SIG-M5 (cell line): Measurements from ENCODE around the gene ABR.

Experiments used
- DNase-seq: peaks from one replicate; lab custom pipeline; 2025; lab: John Stamatoyannopoulos, UW

Gene ABR

DNA sequence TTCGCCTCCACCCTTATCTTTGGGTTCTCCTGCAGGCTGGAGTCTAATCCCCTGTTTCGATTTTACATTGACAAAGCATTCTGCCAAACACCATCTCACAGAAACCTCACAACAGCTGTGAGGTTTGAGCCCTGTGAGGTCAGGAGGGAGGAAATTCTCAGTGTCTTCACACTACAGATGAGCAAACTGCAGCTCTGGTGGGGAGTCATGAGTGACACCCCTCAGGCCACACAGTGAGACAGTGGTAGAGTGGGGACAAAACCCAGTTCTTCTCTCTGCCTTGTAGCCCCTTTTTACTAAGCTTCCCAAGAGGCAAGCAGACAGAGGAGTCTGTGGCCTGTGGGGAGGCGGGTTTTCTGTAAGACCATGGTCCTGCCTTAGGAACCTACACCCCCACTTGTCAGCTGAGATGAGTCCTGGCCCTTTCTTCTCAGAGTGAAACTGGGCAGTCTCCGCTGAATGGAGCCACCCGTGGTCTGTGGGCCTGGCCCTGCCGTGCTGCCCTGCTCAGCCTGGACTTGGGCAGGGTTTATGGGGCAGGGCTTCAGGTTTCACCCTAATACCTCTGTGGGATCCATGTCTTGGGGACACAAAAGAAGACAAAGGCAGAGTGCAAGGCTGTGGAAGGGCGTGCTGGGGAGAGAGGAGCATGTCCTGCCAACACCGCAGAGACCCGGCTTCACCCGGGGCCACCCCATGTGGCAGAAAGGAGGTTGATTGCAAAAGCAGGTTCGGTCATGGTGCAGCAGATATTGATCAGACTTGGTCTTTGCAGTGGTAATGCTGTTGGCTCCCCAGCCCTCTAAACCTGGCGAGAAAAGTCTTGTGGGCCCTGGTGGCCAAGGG lies 59.0 kb downstream of the ABR start:
- DNase-seq: no peak

DNA sequence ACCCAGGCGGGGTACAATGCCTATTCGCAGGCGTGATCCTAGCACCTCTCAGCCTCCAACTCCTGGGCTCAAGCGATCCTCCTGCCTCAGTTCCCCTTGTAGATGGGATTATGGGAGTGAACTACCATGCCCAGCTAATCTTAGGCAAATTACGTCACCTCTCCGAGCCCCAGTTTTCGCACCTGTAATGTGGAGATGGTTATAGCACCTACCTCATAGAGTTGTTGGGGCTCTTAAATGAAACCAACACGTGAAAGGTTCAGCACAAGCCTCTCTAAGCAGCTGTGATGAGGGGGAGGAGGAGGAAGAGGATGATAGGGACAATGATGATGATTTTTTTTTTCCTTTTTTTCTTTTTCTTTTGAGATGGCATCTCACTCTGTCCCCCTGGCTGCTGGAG lies 59.9 kb downstream of the ABR start:
- no peak for DNase-seq

DNA sequence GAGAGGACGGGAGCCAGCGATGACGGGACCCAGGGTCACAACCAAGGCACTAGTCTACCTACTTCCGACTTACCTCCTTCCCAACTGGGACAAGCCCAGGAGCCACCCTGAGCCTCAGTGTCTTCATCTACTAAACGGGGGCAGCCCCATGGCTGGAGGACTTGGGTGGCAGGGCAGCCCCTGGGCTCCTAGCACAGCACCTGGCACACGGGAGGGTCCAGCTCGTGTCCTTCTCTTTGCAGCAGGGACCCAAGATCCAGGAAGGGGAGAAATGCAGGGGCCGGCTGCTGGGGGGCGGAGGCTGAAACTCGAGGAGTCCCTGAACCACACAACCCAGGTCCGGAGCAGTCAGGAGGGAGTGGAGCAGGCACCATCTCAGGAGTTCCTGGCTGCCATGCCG lies 63.2 kb downstream of the ABR start:
- DNase-seq: no peak

DNA sequence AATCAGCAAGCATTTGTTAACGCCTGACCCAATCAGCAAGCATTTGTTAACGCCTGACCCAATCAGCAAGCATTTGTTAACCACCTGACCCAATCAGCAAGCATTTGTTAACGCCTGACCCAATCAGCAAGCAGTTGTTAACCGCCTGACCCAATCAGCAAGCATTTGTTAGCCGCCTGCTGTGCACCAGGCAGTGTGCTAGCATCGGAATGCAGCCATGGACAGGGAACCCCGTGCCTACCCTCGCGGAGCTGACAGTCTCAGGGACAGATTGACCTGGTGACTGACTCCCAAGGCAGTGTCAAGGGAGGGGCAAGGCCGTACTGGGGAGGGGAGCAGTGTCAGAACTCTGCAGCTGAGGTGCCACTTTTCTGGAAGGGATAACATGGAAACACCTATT lies 66.9 kb downstream of the ABR start:
- DNase-seq: no peak

DNA sequence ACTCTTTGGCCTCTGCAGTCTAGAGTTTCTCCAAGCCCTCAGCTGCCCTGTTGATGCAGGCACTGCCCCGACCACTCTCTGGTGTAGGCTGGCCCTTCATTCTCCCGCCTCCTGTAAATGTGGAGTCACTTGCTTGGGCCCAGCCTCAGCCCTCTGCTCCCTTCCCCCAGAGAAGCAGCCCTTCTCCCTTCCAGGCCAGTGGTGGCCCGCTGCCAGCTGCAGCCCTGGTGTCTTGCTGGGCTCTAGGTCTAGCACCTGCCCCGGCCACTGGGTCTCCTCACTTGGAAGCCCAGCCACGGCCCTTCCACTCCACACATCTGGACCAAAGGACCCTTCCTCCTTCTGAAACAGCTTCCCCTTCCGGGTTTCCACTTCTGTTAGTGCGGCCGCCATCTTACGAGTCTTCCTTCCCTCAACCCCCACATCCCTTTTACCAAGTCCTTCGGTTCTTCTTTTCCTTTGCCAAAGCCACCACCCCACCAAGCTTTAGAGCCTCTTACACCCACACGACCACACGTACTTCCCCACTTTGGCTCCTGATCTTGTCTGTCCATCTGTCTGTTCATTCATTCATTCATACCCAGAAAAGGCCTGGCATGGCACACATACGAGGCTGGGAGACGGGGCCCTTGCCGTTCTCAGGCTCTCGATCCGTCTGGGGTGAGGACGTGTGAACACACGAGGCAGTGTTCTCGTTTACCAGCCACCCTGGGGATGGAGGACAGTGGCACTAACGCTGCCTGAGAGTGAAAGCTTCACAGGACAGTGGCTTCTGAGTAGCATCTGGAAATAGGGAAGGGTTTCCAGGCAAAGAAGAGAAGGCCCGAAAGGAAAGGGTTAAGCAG lies 68.0 kb downstream of the ABR start:
- DNase-seq: no peak

DNA sequence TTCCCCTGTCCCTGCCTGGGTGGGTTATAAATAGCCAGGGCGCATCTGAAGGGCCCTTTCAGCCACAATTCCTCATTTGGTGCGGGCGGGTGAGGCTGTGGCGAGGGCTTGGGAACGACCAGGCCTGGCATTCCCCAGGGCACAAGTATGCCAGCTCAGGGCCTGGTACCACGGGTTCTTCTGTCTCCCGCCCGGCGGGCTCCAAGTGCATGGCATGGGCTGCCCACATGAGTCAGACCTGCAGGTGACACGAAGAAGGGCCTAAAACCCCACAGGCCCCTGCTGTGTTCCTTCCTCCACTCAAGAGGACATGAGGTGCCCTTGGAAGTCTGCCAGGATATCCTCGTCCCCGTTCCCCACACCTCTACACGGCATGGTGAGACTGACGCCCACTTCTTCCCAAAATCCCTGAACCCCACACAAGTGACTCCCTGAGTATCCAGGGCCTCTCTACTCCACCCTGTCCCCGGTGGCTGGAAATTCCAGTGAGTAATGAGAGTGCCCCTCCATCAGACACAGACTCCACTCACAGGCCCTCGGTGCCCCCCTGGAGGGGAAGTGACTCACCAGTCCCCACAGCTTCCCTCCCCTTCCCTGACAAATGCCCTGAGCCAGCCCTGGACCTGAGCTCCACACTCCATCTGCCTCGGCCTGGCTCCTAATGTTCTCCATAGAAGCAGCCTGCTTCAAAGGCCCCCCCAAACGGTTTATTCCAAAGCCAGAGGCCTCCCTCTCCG lies 68.8 kb downstream of the ABR start:
- DNase-seq: peak; percentile 8

DNA sequence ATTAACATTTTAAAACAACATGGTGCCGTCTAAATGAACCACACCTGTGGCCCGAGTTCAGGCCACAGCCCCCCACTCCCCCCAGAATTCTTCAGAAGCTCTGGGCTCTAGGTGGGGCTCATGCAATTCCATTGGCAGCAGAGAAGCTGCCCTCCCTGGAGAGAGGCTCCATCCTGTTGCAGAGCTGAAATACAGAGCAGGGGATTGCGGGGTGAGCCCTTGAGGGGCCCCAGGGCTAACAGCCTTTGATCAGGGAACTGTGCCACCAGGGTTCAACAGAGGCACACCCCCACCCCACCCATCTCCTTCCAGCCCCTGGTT lies 69.3 kb downstream of the ABR start:
- no peak for DNase-seq

DNA sequence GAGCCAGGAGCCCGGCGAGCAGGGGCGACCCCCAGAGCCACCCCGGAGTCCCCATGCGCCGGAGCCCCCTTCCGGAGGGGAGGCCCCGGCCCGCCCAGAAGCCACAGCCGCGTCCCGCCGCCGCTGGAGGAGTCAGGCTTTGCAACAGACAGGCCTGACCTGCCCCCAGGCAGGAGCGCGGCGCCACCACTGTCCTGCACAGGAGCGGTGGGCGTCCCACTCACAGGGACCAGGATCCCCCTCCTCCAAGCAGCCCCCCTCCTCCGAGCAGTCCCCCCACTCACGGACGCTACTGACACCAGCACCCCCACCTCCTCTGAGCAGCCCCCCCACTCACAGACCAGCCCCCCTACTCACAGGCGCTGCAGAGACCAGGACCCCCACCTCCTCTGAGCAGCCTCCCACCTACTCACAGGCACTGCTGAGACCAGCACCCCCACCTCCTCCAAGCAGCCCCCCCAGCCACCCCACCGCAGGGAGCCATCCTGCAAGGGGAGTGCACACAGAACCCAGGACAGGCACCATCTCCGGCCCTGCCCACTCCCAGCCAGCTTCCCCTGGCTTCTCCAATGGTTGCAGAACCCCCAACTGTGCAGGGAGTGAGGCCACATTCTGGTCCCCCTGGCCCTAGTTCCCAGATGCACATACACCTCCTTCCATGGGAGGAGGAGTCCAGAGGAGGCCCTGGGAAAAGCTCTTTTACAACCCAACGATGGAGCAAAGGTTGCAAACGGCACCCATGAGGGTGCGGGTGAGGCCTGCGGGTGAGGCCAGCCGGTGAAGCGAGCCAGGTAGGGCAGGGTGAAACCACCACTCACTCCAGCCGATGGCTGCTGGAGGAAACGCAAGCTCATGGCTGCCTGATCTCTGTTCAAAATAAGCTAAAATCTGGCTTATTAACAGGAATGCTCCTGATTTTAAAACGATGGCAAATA lies 69.9 kb downstream of the ABR start:
- DNase-seq: no peak

DNA sequence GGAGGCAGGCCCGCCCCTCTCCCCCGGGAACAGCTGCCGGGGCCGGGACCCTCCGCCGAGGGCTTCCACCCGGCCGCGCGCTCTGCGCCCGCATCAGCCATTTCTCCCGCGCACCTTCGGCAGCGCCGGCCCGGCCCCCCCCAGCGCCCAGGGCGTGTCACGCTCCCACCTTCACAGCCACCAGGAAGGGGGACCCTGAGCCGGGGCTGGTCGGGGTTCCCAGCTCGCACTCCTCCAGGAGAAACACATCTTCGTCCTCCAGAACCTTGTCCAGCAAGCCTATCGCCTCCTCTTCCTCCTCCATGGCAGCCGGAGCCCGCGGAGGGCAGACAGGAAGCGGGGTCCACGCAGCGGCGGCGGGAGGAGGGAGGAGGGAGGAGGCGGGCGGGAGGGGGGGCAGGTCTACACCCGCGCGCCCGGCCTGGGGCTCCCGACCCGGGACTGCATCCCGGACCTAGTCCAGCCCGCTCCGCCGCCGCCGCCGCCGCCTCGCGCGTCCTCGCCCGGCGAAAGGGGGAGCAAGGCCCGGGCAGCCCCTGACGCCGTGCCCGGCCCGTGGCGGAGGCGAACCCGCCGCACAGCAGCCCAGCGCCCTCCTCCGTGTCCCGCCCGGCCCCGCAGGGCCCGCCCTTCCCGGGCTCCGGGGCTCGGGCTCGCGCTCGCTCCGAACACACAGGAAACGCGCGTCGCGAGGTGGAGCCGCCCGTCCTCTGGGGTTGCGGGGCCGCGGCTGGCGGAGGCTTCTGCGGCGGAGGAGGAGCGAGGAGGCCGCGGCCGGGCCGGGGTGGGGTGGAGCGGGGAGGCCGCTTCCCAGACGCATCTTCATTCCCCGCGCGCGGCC lies 70.8 kb downstream of the ABR start:
- no peak for DNase-seq

DNA sequence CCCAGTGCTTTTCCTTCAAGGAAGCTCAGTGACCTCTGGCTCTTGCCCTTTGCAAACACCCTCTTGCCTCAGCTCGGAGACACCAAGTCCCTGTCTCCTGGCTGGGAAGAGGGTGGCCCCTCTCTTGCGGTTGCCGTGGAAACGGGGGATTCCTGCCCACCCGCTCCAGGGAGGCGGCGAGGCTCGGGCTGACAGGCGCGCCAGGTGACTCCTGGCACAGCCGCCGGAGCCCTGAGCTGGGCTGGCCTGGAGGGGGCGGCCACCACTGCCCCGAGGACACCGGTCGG lies 71.4 kb downstream of the ABR start:
- DNase-seq: no peak

DNA sequence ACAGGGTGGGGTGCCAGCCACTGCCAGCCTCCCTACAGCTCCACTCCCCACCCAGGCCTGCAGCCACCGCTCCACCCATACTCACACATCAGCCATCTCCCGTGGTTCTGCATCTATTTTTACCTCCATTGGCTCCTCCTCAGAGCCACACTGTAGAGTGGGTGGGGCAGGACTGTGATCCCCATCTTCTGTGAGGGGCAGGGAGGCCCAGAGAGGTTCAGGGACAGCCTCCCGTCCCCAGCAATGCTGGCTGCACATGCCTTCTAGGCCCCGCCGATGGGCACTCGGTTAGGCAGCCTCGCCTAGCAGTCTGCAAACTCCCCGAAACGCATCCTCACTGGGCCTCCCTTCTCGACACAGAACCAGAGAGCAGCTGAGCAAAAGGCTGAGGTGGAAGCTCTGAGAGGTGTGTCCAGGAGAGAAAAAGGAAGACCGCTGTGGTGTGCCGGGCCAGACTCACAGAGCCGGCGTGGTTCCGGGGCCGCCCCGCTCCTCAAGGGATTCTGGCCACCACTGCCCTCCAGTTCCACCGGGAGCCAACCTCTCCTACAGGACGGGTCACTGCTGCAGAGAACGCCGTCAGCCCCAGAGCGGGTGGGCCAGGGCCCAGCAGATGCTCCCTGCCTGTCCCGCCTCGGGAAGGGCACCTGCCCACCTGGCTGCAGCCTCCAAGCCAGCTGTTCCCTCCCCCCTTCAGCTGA lies 71.9 kb downstream of the ABR start:
- no peak for DNase-seq

DNA sequence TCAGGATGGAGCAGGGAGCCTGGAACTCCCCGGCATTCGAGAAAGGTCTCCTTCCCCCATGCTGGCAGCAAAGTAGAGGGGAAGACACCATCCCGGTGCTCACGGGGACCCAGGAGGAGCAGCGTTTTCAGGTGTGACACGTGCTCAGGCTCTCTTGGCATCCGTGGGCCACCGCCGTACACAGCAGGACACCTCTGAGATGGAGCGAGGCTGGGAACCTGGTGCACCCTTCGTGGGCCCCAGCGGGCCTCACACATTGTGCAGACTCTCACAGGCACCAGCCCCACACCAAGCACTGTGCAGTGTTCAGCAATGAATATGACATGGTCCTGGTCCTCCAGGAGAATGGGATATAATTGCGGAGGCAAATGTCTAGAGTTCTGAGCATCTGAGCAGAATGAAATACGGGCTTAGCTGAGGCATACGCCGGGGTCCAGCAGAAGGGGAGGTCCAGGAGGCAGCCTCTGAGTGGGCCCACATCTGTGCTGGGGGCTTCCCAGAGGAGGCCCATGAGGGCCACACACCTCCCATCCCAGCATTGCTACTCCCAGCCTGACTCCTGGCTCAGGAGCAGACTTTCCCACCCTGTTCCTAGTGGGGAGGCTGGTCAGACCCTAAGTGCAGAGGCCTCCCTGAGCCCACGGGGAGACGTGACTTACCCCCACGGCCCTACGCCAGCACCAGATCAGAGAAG lies 72.6 kb downstream of the ABR start:
- DNase-seq: no peak

DNA sequence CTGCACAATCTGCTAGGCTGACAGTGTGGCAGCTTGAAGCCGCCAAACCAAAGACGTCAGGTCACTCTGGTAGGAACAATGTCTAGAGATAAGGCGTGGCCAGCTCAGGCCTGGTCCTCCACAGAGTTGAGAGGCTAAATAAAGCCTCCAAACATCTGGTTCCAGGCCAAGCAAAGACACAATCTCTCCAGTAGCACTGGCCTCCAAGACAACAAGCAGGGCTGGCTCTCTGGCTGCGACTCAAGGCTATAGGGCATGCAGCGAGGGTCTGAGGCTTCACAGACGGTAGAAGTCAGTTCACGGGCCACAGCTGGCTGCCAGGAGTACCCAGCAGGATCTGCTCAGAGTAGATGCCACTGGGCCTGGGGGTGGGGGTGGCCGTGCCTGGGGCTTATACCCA lies 75.6 kb downstream of the ABR start:
- DNase-seq: no peak

DNA sequence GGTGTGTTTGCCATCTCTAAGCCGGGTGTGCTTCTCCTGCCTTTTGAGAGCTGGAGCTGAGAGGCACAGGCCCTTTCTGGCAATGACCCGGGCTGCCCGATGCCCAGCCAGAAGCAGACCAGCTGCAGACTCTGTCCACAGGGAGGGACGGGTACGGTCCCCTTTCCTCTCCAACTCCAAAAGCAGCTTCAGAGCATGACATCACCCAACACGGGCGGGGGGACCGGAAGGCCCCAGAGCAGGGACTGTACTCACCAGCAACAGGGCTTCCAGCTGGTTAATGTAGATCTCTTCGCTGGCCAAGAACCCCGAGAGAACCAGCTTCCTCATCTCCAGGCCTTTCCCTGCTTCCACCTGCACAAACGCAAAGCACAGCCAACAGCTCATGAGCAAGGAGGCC lies 79.4 kb downstream of the ABR start:
- DNase-seq: no peak

DNA sequence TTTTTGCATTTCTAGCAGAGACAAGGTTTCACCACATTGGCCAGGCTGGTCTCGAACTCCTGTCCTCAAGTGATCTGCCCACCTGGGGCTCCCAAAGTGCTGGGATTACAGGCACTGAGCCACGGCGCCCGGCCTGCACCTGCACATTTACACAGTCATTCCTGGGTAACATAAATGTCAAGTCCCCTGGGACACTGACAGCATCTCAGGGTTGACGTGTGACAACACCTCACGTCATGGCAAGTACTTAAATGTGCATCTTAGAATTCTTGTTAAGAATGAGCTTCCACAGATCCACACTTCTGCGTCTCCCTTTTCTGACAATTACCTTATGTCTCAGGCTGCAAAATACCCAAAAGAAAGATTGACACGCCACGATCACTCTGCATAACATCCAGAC lies 80.5 kb downstream of the ABR start:
- DNase-seq: no peak

DNA sequence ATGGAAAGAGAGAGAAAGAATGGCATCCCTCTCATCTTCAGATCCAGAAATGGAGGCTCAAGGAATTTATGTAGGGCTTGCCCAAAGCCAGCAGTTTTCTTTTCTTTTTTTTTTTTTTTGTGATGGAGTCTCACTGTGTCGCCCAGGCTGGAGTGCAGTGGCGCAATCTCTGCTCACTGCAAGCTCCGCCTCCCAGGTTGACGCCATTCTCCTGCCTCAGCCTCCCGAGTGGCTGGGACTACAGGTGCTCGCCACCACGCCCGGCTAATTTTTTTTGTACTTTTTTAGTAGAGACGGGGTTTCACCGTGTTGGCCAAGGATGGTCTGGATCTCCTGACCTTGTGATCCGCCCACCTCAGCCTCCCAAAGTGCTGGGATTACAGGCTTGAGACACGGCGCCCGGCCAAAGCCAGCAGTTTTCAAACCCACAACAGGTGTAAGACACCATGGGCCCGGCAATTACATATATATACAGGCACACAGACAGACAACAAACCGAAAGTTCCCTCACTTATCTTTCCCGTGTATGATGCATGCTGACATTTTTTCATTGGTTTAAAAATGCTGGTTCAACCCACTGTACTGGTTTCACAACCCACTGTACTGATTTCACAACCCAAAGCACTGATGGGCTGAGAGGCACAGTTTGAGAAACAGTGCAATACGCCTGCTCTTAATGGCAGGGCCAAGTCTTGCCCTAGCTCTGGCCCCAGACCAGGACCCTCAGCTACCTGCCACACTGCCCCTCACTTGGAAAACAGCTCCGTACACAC lies 81.6 kb downstream of the ABR start:
- peak; percentile 42 for DNase-seq

DNA sequence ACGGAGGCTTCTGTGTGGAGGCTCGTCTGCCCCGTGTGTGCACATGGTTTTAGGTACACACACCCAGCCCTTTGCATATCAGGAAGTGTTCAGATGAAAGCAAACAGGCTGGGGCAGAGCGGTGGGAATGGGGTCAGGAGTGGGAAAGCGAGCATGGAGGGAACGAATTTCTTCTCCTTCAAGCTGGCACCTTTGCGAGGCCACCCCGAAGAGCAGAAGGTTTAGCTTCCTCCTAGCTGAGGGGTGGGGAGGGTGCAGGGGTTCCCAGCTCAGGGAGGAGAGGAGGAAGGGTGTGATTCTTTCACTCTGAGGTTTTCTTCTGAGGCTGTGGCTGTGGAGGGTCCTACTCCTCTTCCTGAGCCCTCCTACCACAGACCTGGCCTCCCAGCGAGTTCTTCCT lies 83.6 kb downstream of the ABR start:
- DNase-seq: no peak

DNA sequence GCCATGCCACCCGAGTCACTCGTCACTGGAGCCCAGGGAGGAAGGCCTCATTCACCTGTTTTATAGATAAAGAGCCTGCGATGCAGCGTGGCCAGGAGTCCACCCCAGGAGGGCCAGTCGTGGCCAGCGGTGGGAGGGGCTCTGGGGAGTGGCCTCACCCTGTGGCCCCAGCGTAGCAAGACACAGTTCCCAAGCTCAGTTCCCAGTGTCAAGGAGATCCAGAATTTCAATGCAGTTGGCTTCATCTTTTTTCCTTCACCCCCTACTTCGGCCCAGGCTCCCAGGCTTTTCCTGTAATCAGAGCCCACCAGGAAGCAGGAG lies 84.0 kb downstream of the ABR start:
- DNase-seq: no peak
